Keratinocyte (primary cell): Measurements from ENCODE around the gene COX7B2. TPM values are rescaled to one million over a fixed set of nuclear protein-coding genes. Genes with fewer than 3 reads are reported as not detected.
A peak's percentile ranks its signal among the peaks of the same experiment; 100 is the strongest.

Experiments
- DNase-seq: peaks from one replicate; pipeline ENCODE4 v3.0.0-alpha.2; 2011; ENCODE audit warnings: low read depth, missing footprints, low spot score
- FAIRE-seq: peaks from 2 replicates; lab custom pipeline; 2011; peaks lifted over from hg19 to GRCh38; lab: Jason Lieb, UNC
- H2AFZ ChIP-seq: 2 replicates; pipeline ENCODE4 v1.6.0; 2012; ENCODE audit warnings: low read length, control low read depth, inconsistent platforms; ENCODE audit not compliant: control insufficient read depth
- H3K27ac ChIP-seq: 2 replicates; pipeline ENCODE4 v1.5.1; 2011; ENCODE audit warnings: low read length; ENCODE audit not compliant: control insufficient read depth, insufficient read depth
- H3K27me3 ChIP-seq: 3 replicates; pipeline ENCODE4 v1.6.0; 2011; ENCODE audit warnings: low read length; ENCODE audit not compliant: control insufficient read depth, insufficient read depth; ENCODE audit errors: extremely low read depth
- H3K36me3 ChIP-seq, 2 experiments: 2 replicates in 1 of 2; 3 replicates in 1 of 2; pipeline ENCODE4 v1.5.1; 2011; ENCODE audit warnings: low read length in 2 of 2, mild to moderate bottlenecking in 1 of 2; ENCODE audit not compliant: control insufficient read depth in 2 of 2, insufficient read depth in 2 of 2; ENCODE audit errors: extremely low read depth in 1 of 2
- H3K4me1 ChIP-seq: 3 replicates; pipeline ENCODE4 v1.5.1; 2011; ENCODE audit warnings: low read length; ENCODE audit not compliant: control insufficient read depth, insufficient read depth; ENCODE audit errors: extremely low read depth
- H3K4me2 ChIP-seq: 3 replicates; pipeline ENCODE4 v1.6.0; 2011; ENCODE audit warnings: low read depth, low read length; ENCODE audit not compliant: control insufficient read depth, insufficient read depth; ENCODE audit errors: extremely low read depth
- H3K4me3 ChIP-seq, 3 experiments: fragments of 200-600 bp in 1 of 3; sonication (generic) in 1 of 3; 2 replicates in 2 of 3; 3 replicates in 1 of 3; pipeline ENCODE4 v1.5.1; 2011 to 2016; ENCODE audit warnings: low read length in 3 of 3, mild to moderate bottlenecking in 3 of 3, control low read depth in 2 of 3, inconsistent platforms in 1 of 3, low read depth in 1 of 3, mixed read lengths in 1 of 3, mixed run types in 1 of 3, moderate library complexity in 1 of 3; ENCODE audit not compliant: control insufficient read depth in 2 of 3, insufficient read depth in 2 of 3; ENCODE audit errors: extremely low read depth in 1 of 3
- H3K79me2 ChIP-seq: 2 replicates; pipeline ENCODE4 v1.6.0; 2012; ENCODE audit warnings: low read length; ENCODE audit not compliant: control insufficient read depth, insufficient read depth
- H3K9ac ChIP-seq: 3 replicates; pipeline ENCODE4 v1.6.0; 2011; ENCODE audit warnings: low read length; ENCODE audit not compliant: control insufficient read depth, insufficient read depth; ENCODE audit errors: extremely low read depth
- H3K9me1 ChIP-seq: 3 replicates; pipeline ENCODE4 v1.6.0; 2011; ENCODE audit warnings: low read length; ENCODE audit not compliant: control insufficient read depth, insufficient read depth; ENCODE audit errors: extremely low read depth
- H3K9me3 ChIP-seq: 2 replicates; pipeline ENCODE4 v1.5.1; 2012; ENCODE audit warnings: low read depth, low read length; ENCODE audit not compliant: control insufficient read depth
- H4K20me1 ChIP-seq: 3 replicates; pipeline ENCODE4 v1.6.0; 2011; ENCODE audit warnings: low read length; ENCODE audit not compliant: control insufficient read depth, insufficient read depth; ENCODE audit errors: extremely low read depth
- EZH2 ChIP-seq: IDR thresholded peaks from one replicate; pipeline ENCODE4 v1.6.1; 2012; ENCODE audit warnings: inconsistent platforms, mild to moderate bottlenecking, low read length, moderate library complexity
- dilution Hi-C: fragments of 300-500 bp; cut with MboI; formaldehyde crosslinking; loops from one replicate; pipeline ENCODE4 v1.7.0; 2020; ENCODE audit warnings: low sequenced_read_pairs; ENCODE audit not compliant: extremely low pct_ligation_motif_present
- polyA plus RNA-seq, 5 experiments: library from polyadenylated mRNA; depleted of rRNA in 3 of 5; stranded (reverse) in 3 of 5; stranded (forward) in 1 of 5; unstranded in 1 of 5; fragments of >200 nt; gene quantifications; 1 replicate in 1 of 5; 2 replicates in 3 of 5; 3 replicates in 1 of 5; pipeline versions ENCODE4 v1.2.1 to v1.2.3, GENCODE V29; 2011 to 2012; ENCODE audit warnings: missing spikeins in 2 of 5, low read depth in 1 of 5, low replicate concordance in 1 of 5
- TF ChIP-seq, protein P1 (sequence below), 3 experiments: IDR thresholded peaks in 1 of 3; conservative IDR thresholded peaks in 1 of 3; optimal IDR thresholded peaks in 1 of 3; 2 replicates in 2 of 3; 3 replicates in 1 of 3; pipeline versions ENCODE3 to v1.5.1; 2011; ENCODE audit warnings: low read length in 3 of 3, mild to moderate bottlenecking in 3 of 3, moderate library complexity in 2 of 3, control low read depth in 1 of 3, inconsistent platforms in 1 of 3; ENCODE audit not compliant: insufficient read depth in 2 of 3; ENCODE audit errors: extremely low read depth in 1 of 3

COX7B2 gene
- polyA plus RNA-seq, 1 donor (not counting 4 experiments of a cell fraction or from before 2014, with no cell fraction given) = not detected

DNA sequence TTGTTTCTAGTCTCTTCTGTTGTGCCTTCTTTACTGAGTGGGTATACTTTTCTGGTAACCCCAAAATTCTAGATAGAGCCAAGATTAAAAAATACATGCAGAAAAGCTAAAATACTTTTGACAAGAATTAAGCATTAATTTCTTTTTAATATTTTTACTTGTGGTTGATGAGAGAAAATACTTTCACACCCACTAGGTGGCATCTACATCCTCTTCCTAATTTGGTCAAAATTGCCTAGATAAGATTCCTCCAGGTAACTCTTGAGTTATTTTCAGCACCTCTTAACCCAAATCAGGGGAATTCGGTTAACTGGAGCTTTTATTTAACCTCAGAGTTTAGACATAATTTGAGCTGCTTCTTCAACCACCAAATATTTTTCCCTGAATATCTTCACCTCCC, 28.4 kb upstream of the COX7B2 start:
- dilution Hi-C loops = no loop called here
- TF ChIP-seq, protein P1, sequence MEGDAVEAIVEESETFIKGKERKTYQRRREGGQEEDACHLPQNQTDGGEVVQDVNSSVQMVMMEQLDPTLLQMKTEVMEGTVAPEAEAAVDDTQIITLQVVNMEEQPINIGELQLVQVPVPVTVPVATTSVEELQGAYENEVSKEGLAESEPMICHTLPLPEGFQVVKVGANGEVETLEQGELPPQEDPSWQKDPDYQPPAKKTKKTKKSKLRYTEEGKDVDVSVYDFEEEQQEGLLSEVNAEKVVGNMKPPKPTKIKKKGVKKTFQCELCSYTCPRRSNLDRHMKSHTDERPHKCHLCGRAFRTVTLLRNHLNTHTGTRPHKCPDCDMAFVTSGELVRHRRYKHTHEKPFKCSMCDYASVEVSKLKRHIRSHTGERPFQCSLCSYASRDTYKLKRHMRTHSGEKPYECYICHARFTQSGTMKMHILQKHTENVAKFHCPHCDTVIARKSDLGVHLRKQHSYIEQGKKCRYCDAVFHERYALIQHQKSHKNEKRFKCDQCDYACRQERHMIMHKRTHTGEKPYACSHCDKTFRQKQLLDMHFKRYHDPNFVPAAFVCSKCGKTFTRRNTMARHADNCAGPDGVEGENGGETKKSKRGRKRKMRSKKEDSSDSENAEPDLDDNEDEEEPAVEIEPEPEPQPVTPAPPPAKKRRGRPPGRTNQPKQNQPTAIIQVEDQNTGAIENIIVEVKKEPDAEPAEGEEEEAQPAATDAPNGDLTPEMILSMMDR (optimal IDR thresholded peaks at IDR 0.05 in 1 of 3, IDR thresholded peaks at IDR 0.05 in 1 of 3, conservative IDR thresholded peaks at IDR 0.05 in 1 of 3; ENCODE audit: extremely low read depth in 1 of 3, insufficient read depth in 2 of 3, low read length in 3 of 3) = peak in 1 of 3 experiments; percentile 41
- no peak for TF ChIP-seq EZH2
- Histone ChIP-seq H3K9me1 (no peaks in the 10 kb centered on the region), H3K9me3 (no peaks in the 10 kb centered on the region), H3K79me2 (no peaks in the 10 kb centered on the region), H3K4me1 (peaks cover 6% of the 10 kb centered on the region), H2AFZ (no peak overlapping the region), H3K9ac (no peak overlapping the region), H3K4me2 (no peak overlapping the region), H3K27me3 (no peaks in the 10 kb centered on the region), H3K36me3 (no peaks in the 10 kb centered on the region), H3K4me3 (no peak overlapping the region), H4K20me1 (no peaks in the 10 kb centered on the region), H3K27ac (no peak overlapping the region)
- DNase-seq = no peak
- FAIRE-seq = no peak

DNA sequence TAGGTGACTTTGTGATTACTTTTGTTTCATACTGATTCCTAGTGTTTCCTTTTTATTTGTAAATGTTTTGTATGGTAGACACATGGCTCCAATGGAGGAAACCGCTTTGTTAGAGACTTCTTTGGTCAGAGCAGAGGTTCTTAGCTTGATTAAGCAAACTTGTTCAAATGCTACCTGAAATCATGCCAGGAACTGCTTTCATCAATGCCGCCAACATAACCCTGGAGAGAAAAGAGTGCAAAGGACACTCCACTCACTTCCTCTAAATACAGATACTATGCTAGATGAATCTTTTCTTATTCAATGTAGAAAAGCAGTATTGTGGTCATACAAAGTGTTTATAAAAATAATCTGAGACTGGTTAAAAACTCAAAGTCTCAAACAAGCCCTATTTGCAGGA, 25.7 kb upstream of the COX7B2 start:
- Histone ChIP-seq H3K4me2 (no peak overlapping the region), H3K9ac (no peak overlapping the region), H3K36me3 (no peaks in the 10 kb centered on the region), H3K4me1 (peaks cover 6% of the 10 kb centered on the region), H3K27ac (no peak overlapping the region), H3K9me3 (no peaks in the 10 kb centered on the region), H3K79me2 (no peaks in the 10 kb centered on the region), H2AFZ (no peak overlapping the region), H3K9me1 (no peaks in the 10 kb centered on the region), H4K20me1 (no peaks in the 10 kb centered on the region), H3K27me3 (no peaks in the 10 kb centered on the region), H3K4me3 (no peak overlapping the region)
- DNase-seq (no peak), FAIRE-seq (no peak)
- TF ChIP-seq, protein P1 (optimal IDR thresholded peaks at IDR 0.05 in 1 of 3, IDR thresholded peaks at IDR 0.05 in 1 of 3, conservative IDR thresholded peaks at IDR 0.05 in 1 of 3; ENCODE audit: extremely low read depth in 1 of 3, insufficient read depth in 2 of 3, low read length in 3 of 3) = no peak
- TF ChIP-seq EZH2 = no peak
- dilution Hi-C loops = no loop called here
